ENCODE measurements around the gene POLDIP3.
"Not testable (repeated sequence)": the region's sequence is repeated elsewhere in the genome, so short reads cannot be mapped to it uniquely, and the experiment has no call there.

GRCh38 chr22:42574046-42574445 is 40.6 kb downstream of the POLDIP3 start:
- not testable (repeated sequence) for TF ChIP-seq CTCF, POLR2AphosphoS5, POLR2A (IDR thresholded peaks at IDR 0.05)

Measured in sigmoid colon (tissue), 4 donors.